Fibroblast of skin of right biceps (primary cell): ENCODE data around the gene REXO1.

Source experiments
- DNase-seq: peaks from one replicate; pipeline ENCODE4 v3.0.0-alpha.2; 2013

REXO1 gene

GRCh38 chr19:1828279-1829238 is 19.7 kb downstream of the REXO1 start:
- no peak for DNase-seq

- DNase-seq: no peak
Observed at GRCh38 chr19:1827566-1828278, 20.6 kb downstream of the REXO1 start.

- DNase-seq: no peak
Observed at GRCh38 chr19:1826557-1827521, 21.4 kb downstream of the REXO1 start.

- peak; percentile 62 for DNase-seq
Observed at GRCh38 chr19:1825909-1826556, 22.2 kb downstream of the REXO1 start.

GRCh38 chr19:1824252-1824622 is 24.0 kb downstream of the REXO1 start:
- DNase-seq: no peak

- DNase-seq: no peak
Observed at GRCh38 chr19:1823539-1824251, 24.6 kb downstream of the REXO1 start.

- DNase-seq: no peak
Observed at GRCh38 chr19:1823020-1823419, 25.3 kb downstream of the REXO1 start.

GRCh38 chr19:1822210-1822609 is 26.1 kb downstream of the REXO1 start:
- DNase-seq: no peak

GRCh38 chr19:1819341-1820255 is 28.7 kb downstream of the REXO1 start:
- no peak for DNase-seq

- no peak for DNase-seq
Observed at GRCh38 chr19:1818549-1819195, 29.6 kb downstream of the REXO1 start.

GRCh38 chr19:1817553-1818179 is 30.6 kb downstream of the REXO1 start:
- no peak for DNase-seq

GRCh38 chr19:1816530-1817298 is 31.6 kb downstream of the REXO1 start:
- DNase-seq: no peak

GRCh38 chr19:1815605-1816529 is 32.4 kb downstream of the REXO1 start:
- DNase-seq: no peak

- no peak for DNase-seq
Observed at GRCh38 chr19:1814833-1815604, 33.3 kb downstream of the REXO1 start.

- DNase-seq: no peak
Observed at GRCh38 chr19:1814391-1814790, 33.9 kb downstream of the REXO1 start.
